Neural progenitor cell (in vitro differentiated cells): Measurements from ENCODE around the gene USP10.

Experiments used
- EZH2phosphoT487 ChIP-seq: fragments of 200-600 bp; sonication (generic); IDR thresholded peaks from 2 replicates; pipeline ENCODE4 v1.6.1; 2017; ENCODE audit warnings: antibody characterized with exemption
- TF ChIP-seq, protein P1 (sequence below): fragments of 200-600 bp; sonication (generic); IDR thresholded peaks from 2 replicates; pipeline ENCODE4 v1.5.1; 2017; ENCODE audit warnings: antibody characterized with exemption, mild to moderate bottlenecking

DNA sequence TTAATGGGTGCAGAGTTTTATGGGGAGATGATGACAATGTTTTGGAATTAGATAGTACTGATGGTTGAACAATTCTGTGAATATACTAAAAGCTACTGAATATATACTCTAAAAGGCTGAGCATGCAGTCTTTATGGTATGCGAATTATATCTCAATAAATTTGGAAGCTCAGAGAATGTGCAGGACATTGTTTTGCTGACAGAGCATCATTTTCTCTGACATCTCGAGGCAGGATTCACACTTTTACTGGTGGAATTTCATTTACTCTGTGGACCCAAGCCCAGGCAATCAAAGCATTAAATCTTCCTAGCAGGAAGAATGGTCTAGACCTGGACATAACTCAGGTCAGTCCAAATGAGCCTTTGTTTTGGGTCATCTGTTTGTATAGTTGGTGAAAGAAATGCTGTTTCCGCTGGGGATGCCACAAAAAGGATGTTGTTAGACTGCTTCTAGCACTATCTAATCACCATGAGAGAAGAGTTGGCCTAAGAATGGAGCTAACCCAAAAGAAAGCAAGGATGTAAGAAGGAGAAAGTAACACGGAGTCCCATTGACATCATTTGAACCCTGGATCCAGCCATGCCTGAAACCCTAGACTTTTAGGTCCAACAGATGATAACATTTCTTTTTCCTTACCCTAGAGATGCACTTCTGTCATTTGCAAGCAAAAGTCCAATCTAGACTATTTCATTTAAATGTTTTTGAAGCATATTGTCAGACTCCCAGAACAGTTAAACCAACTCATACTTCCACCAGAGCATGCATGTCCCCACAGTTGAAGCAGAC, 18.8 kb upstream of the USP10 start:
- TF ChIP-seq, protein P1, sequence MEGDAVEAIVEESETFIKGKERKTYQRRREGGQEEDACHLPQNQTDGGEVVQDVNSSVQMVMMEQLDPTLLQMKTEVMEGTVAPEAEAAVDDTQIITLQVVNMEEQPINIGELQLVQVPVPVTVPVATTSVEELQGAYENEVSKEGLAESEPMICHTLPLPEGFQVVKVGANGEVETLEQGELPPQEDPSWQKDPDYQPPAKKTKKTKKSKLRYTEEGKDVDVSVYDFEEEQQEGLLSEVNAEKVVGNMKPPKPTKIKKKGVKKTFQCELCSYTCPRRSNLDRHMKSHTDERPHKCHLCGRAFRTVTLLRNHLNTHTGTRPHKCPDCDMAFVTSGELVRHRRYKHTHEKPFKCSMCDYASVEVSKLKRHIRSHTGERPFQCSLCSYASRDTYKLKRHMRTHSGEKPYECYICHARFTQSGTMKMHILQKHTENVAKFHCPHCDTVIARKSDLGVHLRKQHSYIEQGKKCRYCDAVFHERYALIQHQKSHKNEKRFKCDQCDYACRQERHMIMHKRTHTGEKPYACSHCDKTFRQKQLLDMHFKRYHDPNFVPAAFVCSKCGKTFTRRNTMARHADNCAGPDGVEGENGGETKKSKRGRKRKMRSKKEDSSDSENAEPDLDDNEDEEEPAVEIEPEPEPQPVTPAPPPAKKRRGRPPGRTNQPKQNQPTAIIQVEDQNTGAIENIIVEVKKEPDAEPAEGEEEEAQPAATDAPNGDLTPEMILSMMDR, result no peak
- no peak for TF ChIP-seq EZH2phosphoT487
